ENCODE measurements around the gene OXCT1.

DNA sequence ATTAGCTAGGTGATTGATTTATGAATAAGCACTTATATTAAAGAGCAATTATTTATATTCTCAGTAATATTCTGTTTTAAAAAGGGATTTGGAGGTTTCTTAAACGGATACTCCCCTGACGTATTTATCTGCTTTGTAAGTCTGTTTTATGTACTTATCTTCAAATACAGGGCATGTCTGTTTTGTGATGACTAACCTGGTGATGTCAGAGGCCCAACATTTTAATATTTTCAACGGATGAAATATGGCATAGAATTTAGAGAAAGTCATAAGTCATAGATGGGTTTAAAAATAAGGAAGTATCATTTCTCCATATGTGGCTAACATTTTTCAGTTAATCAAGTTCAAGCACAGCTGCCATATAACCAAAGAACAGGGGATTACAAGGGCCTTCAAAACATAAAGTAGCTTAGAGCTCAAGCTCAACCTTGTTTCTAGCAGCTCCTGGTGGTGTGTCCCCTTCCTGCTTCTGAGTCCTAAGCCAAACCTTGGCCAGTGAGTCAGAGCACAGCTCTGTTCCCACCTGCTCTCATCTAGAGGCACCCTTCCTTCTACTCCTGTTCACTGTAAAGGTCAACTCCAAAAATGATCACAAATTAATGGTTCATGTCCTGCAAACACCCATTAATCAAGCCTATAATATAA, 131.4 kb downstream of the OXCT1 start:
- TF ChIP-seq ZSCAN22 (CRISPR knock-in tag; IDR thresholded peaks at IDR 0.05) (no peak), EZH2 (conservative IDR thresholded peaks at IDR 0.05; ENCODE audit: low read depth, low read length) (no peak), RNF2 (conservative IDR thresholded peaks at IDR 0.05; ENCODE audit: low read depth) (no peak), RBAK (CRISPR knock-in tag; IDR thresholded peaks at IDR 0.05) (no peak), ZSCAN21 (CRISPR knock-in tag; IDR thresholded peaks at IDR 0.05; ENCODE audit: borderline replicate concordance) (no peak), ZBTB14 (CRISPR knock-in tag; IDR thresholded peaks at IDR 0.05) (no peak), POLR2A (IDR thresholded peaks at IDR 0.05; ENCODE audit: insufficient read depth in 1 of 2, low read depth in 2 of 2, low read length in 2 of 2) (no peak), POLR2AphosphoS5 (IDR thresholded peaks at IDR 0.05; ENCODE audit: low read depth, low read length) (no peak), SP1 (IDR thresholded peaks at IDR 0.05) (no peak), SP1 (CRISPR knock-in tag; IDR thresholded peaks at IDR 0.05) (no peak), MYC (CRISPR knock-in tag; IDR thresholded peaks at IDR 0.05; ENCODE audit: borderline replicate concordance) (no peak)
- TF ChIP-seq, protein P1, sequence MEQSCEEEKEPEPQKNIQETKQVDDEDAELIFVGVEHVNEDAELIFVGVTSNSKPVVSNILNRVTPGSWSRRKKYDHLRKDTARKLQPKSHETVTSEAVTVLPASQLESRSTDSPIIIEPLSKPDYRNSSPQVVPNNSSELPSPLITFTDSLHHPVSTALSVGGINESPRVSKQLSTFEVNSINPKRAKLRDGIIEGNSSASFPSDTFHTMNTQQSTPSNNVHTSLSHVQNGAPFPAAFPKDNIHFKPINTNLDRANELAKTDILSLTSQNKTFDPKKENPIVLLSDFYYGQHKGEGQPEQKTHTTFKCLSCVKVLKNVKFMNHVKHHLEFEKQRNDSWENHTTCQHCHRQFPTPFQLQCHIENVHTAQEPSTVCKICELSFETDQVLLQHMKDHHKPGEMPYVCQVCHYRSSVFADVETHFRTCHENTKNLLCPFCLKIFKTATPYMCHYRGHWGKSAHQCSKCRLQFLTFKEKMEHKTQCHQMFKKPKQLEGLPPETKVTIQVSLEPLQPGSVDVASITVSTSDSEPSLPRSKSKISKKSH (CRISPR knock-in tag; IDR thresholded peaks at IDR 0.05; ENCODE audit: borderline replicate concordance): no peak
